Activated CD8-positive, alpha-beta memory T cell treated with anti-CD3 and anti-CD28 coated beads for 36 hours (primary cell): Measurements from ENCODE around the gene TWF2. TPM values are rescaled to one million over a fixed set of nuclear protein-coding genes. Genes with fewer than 3 reads are reported as not detected.

ENCODE experiments used
- CTCF ChIA-PET: fragments of 350-600 bp; sonication (Branson Sonifier 250); formaldehyde crosslinking; loops from one replicate; lab custom pipeline; 2021; ENCODE audit warnings: antibody characterized with exemption; lab: Charles Lee
- POLR2A ChIA-PET: fragments of 350-600 bp; sonication (Branson Sonifier 250); formaldehyde crosslinking; loops from one replicate; lab custom pipeline; 2021; ENCODE audit warnings: antibody characterized with exemption; lab: Charles Lee
- total RNA-seq, 2 experiments: library from RNA; stranded (reverse); gene quantifications; one replicate each; pipeline ENCODE4 v1.2.3, GENCODE V29; 2021

TWF2 gene
- total RNA-seq, 2 experiments from 2014 or later: 117 to 123 TPM

GRCh38 chr3:52222319-52223221 lies 16.4 kb downstream of the TWF2 start:
- CTCF ChIA-PET: interaction anchor here (0.9 to 6.0 kb wide), 10 partner anchors 8 to 163 kb away, joined by 3 to 56 read pairs (median 5); partner anchors contain the start of gene WDR82
- POLR2A ChIA-PET: interaction anchor here (0.7 to 1.0 kb wide), 3 partner anchors 8 to 16 kb away, joined by 3 read pairs; partner anchors contain the start of gene TWF2

- CTCF ChIA-PET: interaction anchor here (0.9 to 6.0 kb wide), 21 partner anchors 9 to 226 kb away, joined by 3 to 56 read pairs (median 7); partner anchors contain the start of genes GLYCTK and WDR82
- POLR2A ChIA-PET: interaction anchor here (0.7 kb wide), 1 partner anchor 9 kb away, joined by 3 read pairs; no protein-coding TSS in a partner anchor
Measured at GRCh38 chr3:52221563-52222318, 17.2 kb downstream of the TWF2 start.

DNA sequence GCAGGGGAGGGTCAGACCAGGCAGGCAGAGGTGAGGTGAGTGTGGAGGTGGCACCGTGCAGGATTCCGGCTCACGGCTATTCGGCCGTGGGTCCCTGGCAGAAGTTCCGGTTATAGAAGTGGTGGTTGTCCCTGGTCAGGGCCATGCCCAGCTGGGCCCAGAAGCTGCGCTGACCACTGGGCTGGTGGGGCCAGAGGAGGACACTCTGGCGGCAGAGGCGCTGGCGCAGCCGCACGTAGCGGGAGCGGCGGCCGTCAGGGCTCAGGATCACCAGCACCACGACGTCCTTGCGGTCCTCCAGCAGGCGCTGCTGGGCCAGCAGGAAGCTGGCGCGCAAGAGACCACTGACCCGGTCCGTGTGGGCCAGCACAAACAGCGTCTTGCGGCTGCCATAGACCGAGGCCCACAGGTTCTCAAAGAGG lies 17.8 kb downstream of the TWF2 start:
- ChIA-PET CTCF (interaction anchor here (0.6 to 6.0 kb wide), 32 partner anchors 9 to 226 kb away, joined by 3 to 56 read pairs (median 4); partner anchors contain the start of genes GLYCTK and WDR82), POLR2A (interaction anchor here (1.2 to 1.7 kb wide), 2 partner anchors 56 to 58 kb away, joined by 7 to 8 read pairs; partner anchors contain the start of gene WDR82)

DNA sequence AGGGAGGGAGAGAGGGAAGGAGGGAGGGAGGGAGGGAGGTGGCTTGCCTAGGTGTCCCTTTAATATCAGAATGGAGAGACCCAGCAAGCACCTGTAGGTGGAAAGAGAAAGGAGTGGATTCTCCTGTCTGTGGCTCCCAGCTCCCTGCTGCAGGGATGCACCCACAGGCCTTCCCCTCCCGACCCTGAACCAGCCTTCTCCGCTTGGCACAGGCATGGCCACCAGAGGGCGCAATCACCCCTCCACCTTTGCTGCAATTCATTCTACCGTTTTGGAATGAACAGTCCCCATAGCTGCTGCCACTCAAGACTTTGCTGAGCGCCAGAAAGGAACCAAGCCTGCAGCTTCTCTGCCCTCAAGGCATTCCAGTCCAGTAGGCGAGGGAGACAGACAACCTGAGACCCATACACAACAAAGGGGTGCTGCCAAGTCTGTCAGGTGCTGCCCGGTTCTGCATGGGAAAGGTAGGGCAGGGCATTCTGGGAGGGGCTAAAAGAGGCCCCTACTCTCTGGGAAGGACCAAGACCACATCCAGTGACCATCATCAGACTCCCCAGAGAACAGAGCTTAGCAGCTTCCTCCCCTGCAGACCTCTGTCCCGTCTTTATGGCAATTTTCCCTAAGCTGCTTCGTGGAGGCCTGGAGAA lies 18.5 kb downstream of the TWF2 start:
- CTCF ChIA-PET: interaction anchor here (0.6 to 6.0 kb wide), 35 partner anchors 8 to 227 kb away, joined by 3 to 56 read pairs (median 4); partner anchors contain the start of genes GLYCTK and WDR82
- POLR2A ChIA-PET: interaction anchor here (1.2 to 1.7 kb wide), 2 partner anchors 57 to 59 kb away, joined by 7 to 8 read pairs; partner anchors contain the start of gene WDR82

DNA sequence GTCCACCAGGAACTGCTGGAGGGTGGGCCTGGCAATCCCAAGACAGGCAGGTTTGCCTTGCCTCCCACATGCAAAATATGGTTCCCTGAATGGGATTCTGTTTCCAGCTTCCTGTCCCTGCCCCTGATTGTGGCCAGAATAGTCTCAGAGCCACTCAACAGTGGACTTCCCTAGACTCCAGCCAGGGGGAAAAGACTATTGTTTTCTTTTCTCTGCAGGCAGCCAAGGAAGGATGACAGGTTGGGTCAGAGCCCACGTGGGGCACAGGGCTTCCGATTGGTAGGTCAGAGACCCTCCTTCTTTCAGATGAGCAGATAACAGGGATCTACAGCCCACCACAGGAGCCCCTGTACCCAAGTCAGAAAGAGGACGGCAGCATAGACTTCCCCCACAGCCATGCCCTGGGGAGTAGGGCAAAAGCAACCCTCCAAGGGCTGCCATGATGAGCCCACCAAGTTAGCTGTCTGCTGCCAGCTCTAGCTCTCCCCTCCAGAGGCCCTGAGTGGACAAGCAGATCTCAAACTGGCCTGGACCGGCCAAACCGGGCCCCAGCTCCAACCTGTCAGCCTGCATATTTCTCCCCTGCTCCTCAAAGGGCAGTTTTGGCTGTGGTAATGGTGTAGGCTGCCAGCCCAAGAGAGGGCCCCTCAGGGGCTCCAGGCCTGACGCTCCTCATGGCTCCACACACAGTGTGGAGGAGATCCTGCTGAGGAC lies 19.9 kb downstream of the TWF2 start:
- ChIA-PET CTCF (interaction anchor here (0.6 to 6.0 kb wide), 13 partner anchors 10 to 217 kb away, joined by 3 to 56 read pairs (median 9); partner anchors contain the start of genes TWF2 and WDR82), POLR2A (interaction anchor here (0.7 to 1.7 kb wide), 3 partner anchors 20 to 60 kb away, joined by 5 to 7 read pairs (median 7); partner anchors contain the start of gene WDR82)

DNA sequence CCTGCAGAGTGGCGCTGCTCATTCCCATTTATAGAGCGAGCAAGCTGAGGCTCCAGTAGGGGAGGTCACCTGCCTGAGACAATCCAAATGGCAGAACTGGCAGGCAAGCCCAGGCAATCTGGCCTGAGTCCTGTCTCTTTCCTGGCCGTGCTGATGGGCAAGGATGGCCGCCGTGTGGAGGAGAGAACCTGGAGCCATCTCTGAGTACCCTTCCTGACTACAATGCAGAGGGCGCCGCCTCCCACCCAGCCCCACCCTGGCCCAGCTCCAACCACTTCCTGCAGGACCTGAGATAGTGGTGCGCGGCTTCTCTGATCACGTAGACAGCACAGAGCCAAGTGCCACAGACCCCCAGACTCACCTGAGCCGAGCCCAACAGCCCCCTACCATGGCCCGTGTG lies 20.5 kb downstream of the TWF2 start:
- ChIA-PET POLR2A (interaction anchor here (0.6 kb wide), 1 partner anchor 22 kb away, joined by 3 read pairs; no protein-coding TSS in a partner anchor), CTCF (interaction anchor here (0.6 to 6.0 kb wide), 5 partner anchors 12 to 217 kb away, joined by 3 to 56 read pairs (median 5); partner anchors contain the start of gene TWF2)

- POLR2A ChIA-PET: interaction anchor here (0.6 kb wide), 1 partner anchor 23 kb away, joined by 3 read pairs; no protein-coding TSS in a partner anchor
- CTCF ChIA-PET: interaction anchor here (1.1 to 6.0 kb wide), 4 partner anchors 13 to 121 kb away, joined by 3 to 56 read pairs (median 22); partner anchors contain the start of gene TWF2
Measured at GRCh38 chr3:52218026-52218425, 20.9 kb downstream of the TWF2 start.

- ChIA-PET CTCF (interaction anchor here (1.5 to 6.0 kb wide), 4 partner anchors 8 to 122 kb away, joined by 3 to 56 read pairs (median 22); partner anchors contain the start of gene TLR9), POLR2A (no interaction called here)
Measured at GRCh38 chr3:52217409-52217805, 21.6 kb downstream of the TWF2 start.

- ChIA-PET POLR2A (interaction anchor here (0.5 kb wide), 1 partner anchor 37 kb away, joined by 3 read pairs; no protein-coding TSS in a partner anchor), CTCF (interaction anchor here (0.8 to 5.8 kb wide), 4 partner anchors 9 to 122 kb away, joined by 3 to 40 read pairs (median 4); partner anchors contain the start of gene TLR9)
Measured at GRCh38 chr3:52216585-52217408, 22.2 kb downstream of the TWF2 start.

DNA sequence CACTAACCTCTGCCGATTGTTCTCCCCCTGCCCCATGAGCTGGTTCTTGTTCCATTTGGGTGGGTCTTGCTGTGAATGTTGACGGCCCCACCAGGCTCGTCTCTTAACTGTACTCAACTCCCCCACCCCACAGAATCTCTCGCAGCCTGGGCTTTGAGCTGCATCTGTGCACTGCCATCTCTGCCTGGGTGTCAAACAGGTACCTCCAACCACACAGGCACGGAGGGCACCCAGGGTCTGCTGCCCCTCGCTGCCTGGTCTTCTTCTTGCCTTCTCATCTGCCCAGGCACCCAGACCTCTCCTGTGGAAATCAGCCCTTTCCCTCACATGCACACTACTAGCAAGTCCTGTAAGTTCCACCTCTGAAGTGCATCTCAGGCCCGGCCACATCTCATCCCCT lies 23.6 kb downstream of the TWF2 start:
- CTCF ChIA-PET: interaction anchor here (1.1 kb wide), 1 partner anchor 162 kb away, joined by 3 read pairs; no protein-coding TSS in a partner anchor
- POLR2A ChIA-PET: interaction anchor here (0.6 kb wide), 1 partner anchor 33 kb away, joined by 3 read pairs; no protein-coding TSS in a partner anchor

GRCh38 chr3:52213901-52214300 lies 25.1 kb downstream of the TWF2 start:
- POLR2A ChIA-PET: no interaction called here
- CTCF ChIA-PET: no interaction called here

DNA sequence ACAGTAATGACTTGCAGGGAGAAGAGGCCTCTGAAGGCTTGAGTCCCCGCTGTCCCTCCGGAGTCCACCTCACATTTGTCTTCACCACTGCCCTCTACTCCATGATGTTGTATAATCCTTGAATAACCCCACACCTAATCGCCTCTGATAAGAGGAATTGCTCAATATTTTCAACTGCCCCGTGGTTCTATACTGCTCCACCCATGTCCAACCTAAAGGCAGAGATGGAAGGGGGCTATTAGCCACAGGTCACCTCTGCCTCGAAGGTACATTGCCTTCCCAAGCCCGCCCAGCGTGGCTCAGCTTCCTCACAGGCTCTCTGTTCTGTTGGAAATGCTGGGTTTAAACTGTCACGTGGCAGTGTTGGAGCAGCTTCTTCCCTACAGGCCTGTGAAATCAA lies 26.0 kb downstream of the TWF2 start:
- POLR2A ChIA-PET: no interaction called here
- CTCF ChIA-PET: interaction anchor here (1.4 to 1.5 kb wide), 2 partner anchors 8 to 127 kb away, joined by 4 to 5 read pairs; no protein-coding TSS in a partner anchor

DNA sequence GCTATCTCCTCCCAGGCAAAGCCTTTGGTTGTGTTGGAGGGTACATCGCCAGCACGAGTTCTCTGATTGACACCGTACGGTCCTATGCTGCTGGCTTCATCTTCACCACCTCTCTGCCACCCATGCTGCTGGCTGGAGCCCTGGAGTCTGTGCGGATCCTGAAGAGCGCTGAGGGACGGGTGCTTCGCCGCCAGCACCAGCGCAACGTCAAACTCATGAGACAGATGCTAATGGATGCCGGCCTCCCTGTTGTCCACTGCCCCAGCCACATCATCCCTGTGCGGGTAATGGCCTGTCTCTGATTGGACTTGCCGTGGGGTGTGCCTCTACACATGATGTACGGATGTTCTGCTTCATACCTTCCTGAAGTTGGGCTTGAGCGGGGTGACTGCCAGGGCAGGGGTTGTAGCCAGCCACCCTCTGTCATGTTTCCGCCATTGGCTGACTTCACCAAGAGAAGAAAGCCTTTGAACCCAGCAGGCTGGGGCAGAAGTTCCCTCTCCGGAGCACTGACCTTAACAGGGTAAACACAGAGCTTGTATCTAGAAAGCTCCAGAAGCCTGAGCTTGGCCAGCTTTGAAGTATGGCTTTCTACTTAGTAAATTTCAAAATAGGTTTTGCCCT lies 27.6 kb downstream of the TWF2 start:
- CTCF ChIA-PET: interaction anchor here (1.0 to 1.5 kb wide), 2 partner anchors 10 to 20 kb away, joined by 3 to 4 read pairs; no protein-coding TSS in a partner anchor

DNA sequence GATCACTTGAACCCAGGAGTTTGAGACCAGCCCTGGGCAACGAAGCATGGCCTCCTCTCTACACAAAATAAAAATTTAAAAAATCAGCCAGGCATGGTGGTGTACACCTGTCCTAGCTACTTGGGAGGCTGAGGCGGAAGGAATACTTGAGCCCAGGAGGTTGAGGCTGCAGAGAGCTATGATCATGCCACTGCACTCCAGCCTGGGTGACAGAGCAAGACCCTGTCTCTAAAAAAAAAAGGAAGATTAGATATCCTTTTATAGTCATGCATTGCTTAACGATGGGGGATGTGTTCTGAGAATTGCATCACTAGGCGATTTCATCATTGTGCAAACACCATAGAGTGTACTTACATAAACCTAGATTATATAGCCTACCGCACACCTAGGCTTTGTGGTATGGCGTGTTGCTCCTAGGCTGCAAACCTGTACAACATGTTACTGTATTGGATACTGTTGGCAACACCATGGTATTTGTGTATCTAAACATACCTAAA lies 28.4 kb downstream of the TWF2 start:
- ChIA-PET CTCF (interaction anchor here (1.2 to 2.0 kb wide), 2 partner anchors 9 to 202 kb away, joined by 3 to 12 read pairs; no protein-coding TSS in a partner anchor), POLR2A (interaction anchor here (0.5 to 0.6 kb wide), 2 partner anchors 174 to 229 kb away, joined by 4 to 6 read pairs; no protein-coding TSS in a partner anchor)

More for the DNA sequence above, 27.6 kb downstream of the TWF2 start:
- POLR2A ChIA-PET: no interaction called here

DNA sequence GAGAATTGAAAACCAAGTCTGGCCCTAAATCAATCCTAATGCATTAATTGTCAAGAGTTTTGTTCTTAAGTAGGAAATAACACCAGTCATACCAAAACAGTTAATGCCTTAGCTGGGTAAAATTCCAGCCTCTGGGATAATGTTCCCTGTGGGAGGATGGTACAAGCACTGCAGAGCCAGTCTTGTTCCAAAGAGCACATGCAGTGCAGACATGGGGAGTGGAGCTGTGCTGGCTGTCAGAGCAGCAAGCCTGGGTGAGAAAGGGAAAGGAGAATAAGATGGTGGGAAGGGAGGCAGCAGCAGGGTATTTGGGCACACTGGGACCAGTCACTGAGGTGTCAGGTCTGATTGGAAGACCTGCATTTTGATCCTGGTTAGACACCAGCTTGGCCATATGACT lies 28.9 kb downstream of the TWF2 start:
- POLR2A ChIA-PET: interaction anchor here (0.5 to 0.6 kb wide), 2 partner anchors 173 to 228 kb away, joined by 4 to 6 read pairs; no protein-coding TSS in a partner anchor
- CTCF ChIA-PET: interaction anchor here (1.2 to 2.0 kb wide), 4 partner anchors 10 to 209 kb away, joined by 3 to 12 read pairs (median 4); no protein-coding TSS in a partner anchor
